IPS-15b (cell line): Measurements from ENCODE around the gene DHX35.
A peak's percentile ranks its signal among the peaks of the same experiment; 100 is the strongest.

ENCODE experiments used
- H3K27me3 ChIP-seq: one replicate; pipeline ENCODE4 v1.6.1; 2013; ENCODE audit warnings: low read length; ENCODE audit not compliant: control insufficient read depth, insufficient read depth
- H3K36me3 ChIP-seq: one replicate; pipeline ENCODE4 v1.6.1; 2013; ENCODE audit warnings: low read length; ENCODE audit not compliant: control insufficient read depth, insufficient read depth
- H3K4me1 ChIP-seq: one replicate; pipeline ENCODE4 v1.6.1; 2013; ENCODE audit warnings: mild to moderate bottlenecking, low read length; ENCODE audit not compliant: control insufficient read depth, insufficient read depth
- H3K4me3 ChIP-seq: one replicate; pipeline ENCODE4 v1.5.1; 2013; ENCODE audit warnings: low read depth, low read length
- H3K9ac ChIP-seq: one replicate; pipeline ENCODE4 v1.6.1; 2013; ENCODE audit warnings: low read depth, mild to moderate bottlenecking, low read length
- H3K9me3 ChIP-seq: one replicate; pipeline ENCODE4 v1.6.1; 2013; ENCODE audit warnings: mild to moderate bottlenecking, low read length; ENCODE audit not compliant: control insufficient read depth, insufficient read depth

Gene DHX35

DNA sequence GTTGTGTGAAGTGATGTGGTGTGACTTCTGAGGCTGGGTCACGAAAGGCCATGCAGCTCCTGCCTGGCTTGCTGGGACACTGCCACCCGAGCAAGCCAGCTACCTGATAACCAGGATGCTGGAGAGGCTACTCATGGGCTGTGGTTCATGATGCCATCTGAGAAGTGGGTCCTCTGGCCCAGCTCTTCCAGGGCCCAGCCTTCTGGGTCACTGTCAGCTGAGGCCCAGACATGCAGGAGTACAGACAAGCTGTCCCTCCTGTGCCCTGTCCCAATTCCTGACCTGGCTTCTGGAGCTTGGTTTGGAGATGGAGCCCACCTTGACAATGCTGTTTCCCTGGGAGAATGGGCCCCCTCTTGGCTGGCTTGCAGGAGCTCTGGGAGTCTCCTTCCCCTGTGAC is 87.0 kb downstream of the DHX35 start:
- Histone ChIP-seq H3K4me3 (no peak overlapping the region), H3K9ac (no peak overlapping the region), H3K36me3 (no peaks in the 10 kb centered on the region), H3K9me3 (no peaks in the 10 kb centered on the region), H3K27me3 (peaks cover 11% of the 10 kb centered on the region), H3K4me1 (no peaks in the 10 kb centered on the region)

DNA sequence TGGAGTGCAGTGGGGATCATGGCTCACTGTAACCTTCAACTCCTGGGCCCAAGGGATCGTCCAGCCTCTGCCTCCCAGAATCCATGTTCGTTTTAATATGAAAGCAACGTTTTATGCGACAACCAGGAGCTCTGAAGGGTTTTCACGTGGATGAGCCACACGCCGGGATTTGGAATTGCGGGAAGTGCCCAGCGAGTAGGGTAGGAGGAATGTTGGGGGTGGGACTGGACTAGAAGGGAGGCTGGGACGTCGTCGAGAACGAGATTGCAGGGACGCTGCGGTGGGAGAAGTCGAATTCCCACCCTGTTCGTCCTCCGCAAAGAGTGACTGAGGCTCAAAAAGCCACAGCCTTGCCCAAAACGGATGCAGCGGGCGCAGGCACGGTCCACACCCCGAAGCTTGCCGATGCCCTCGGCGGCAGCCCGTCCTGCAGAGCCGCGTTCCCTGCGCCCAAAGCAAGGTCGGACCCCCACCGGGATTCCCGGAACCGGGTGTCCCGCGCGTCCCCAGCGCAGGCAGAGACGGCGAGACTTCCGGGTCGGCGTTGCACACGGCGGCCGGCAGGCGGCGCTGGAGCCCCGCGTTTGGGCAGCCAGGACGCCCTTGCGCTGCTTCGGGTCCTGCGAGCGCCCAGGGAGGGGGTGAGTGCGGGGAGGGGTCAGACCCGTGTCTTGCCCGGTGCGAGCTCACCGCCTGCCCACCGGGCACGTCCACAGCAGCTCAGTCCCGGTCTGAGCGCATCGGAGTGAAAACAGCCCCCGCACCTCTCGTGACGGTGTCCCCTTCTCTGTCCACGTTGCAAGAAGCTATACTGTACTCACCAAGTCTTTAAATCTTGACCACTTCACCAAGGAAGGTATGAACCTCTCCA is 87.8 kb downstream of the DHX35 start:
- H3K36me3 ChIP-seq, result no peaks in the 10 kb centered on the region
- no peaks in the 10 kb centered on the region for H3K4me1 ChIP-seq
- no peaks in the 10 kb centered on the region for H3K9me3 ChIP-seq
- H3K4me3 ChIP-seq, result peak overlapping the region; percentile 71
- peak overlapping the region; percentile 82 for H3K9ac ChIP-seq
- peaks cover 11% of the 10 kb centered on the region for H3K27me3 ChIP-seq

DNA sequence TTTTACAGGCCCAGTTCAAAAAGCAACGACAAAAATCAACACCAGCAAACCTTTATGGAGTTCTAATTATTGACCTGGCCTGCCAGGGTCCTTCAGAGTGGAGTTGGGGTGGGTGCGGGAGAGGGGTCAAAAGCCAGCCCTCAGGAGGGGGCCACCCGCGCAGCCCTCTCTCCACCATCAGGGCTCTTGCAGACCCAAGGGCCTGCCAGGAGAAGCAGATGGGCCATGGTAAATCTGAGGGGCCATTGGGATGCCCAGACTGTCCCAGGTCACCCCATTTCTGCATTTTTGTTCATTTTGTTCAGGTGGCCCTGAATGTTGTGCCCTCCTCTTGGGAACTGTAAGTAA is 88.4 kb downstream of the DHX35 start:
- peak overlapping the region; percentile 41 for H3K9ac ChIP-seq
- H3K9me3 ChIP-seq, result no peaks in the 10 kb centered on the region
- H3K27me3 ChIP-seq, result peaks cover 11% of the 10 kb centered on the region
- no peaks in the 10 kb centered on the region for H3K36me3 ChIP-seq
- no peaks in the 10 kb centered on the region for H3K4me1 ChIP-seq
- H3K4me3 ChIP-seq, result peak overlapping the region; percentile 71

DNA sequence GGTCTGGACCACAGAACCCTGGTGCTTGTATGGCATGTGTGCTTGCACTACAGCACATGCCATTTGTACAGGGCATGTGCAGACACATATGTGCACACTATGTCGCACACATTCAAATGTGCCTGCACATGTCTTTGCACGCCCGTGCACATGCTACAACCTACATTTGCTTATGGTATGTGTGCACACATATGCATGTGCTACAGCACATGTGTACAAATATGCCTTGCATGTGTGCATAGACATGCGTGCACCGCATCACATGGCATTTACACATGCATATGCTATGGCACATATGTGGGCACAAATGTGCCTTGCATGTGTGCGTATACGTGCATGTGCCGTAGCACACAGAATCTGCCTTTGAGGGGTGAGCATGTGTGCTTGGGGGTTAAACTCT is 90.5 kb downstream of the DHX35 start:
- H3K36me3 ChIP-seq, result no peaks in the 10 kb centered on the region
- H3K9me3 ChIP-seq, result no peaks in the 10 kb centered on the region
- H3K4me3 ChIP-seq, result no peak overlapping the region
- peaks cover 11% of the 10 kb centered on the region for H3K27me3 ChIP-seq
- no peak overlapping the region for H3K9ac ChIP-seq
- H3K4me1 ChIP-seq, result no peaks in the 10 kb centered on the region

DNA sequence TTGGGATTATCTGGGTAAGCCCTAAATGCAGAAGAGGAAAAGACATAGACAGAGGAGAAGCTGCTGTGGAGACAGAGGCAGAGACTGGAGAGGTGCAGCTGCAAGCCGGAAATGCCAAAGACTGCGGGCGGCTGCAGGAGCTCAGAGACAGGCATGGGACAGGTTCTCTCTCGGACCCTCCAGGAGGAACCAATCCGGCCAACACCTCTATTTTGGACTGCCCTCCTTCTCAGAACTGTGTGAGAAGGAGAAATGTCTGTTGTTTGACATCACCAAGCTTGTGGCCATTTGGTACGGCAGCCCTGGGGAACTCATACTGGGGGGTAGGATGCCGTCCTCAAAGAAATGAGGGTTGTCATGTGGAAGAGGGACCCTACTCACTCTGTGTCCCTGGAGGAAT is 95.0 kb downstream of the DHX35 start:
- no peaks in the 10 kb centered on the region for H3K9me3 ChIP-seq

DNA sequence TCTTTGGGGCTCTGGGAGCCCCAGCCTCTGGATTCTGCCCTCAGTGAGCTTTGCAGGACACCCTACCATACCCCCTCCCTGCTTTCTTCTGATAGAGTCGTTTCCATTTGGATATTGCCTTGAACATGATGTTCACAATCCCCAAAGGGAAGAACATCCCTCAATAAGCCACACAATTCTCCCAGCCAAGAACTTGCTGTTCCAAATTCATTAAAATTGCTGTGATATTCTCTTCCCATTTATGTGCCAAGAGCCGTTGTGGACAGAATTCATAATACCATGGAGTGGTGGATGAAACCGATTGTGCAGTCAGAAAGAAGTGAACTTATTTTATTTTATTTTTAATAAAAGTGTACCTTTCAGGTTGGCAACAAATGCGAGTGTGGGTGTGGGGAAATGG is 95.8 kb downstream of the DHX35 start:
- H3K9me3 ChIP-seq, result no peaks in the 10 kb centered on the region
- no peaks in the 10 kb centered on the region for H3K4me1 ChIP-seq
- no peaks in the 10 kb centered on the region for H3K27me3 ChIP-seq
- no peak overlapping the region for H3K9ac ChIP-seq
- H3K4me3 ChIP-seq, result no peak overlapping the region
- no peaks in the 10 kb centered on the region for H3K36me3 ChIP-seq

More for the DNA sequence above, 95.0 kb downstream of the DHX35 start:
- no peaks in the 10 kb centered on the region for H3K36me3 ChIP-seq
- H3K4me1 ChIP-seq, result no peaks in the 10 kb centered on the region
- H3K4me3 ChIP-seq, result no peak overlapping the region
- no peak overlapping the region for H3K9ac ChIP-seq
- H3K27me3 ChIP-seq, result no peaks in the 10 kb centered on the region

DNA sequence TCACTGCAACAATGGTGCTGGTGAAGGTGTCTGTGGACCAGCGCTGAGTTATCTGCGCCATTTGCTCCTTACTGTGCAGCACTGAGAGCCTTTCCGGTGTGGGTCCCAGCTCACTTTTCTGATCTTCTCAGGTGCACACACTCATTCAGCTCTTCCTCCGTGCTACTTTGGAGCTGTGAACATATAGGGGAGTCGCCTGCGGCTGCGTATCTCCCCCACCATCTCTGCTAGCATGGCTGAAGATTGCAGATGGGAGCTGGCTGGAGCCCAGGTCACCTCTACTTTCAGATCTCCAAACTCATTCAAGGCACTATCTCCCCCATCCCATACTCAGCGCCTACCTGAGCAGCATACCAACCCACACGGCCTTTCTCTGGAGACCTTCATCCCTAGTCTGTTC is 96.9 kb downstream of the DHX35 start:
- H3K9me3 ChIP-seq, result no peaks in the 10 kb centered on the region
- no peaks in the 10 kb centered on the region for H3K4me1 ChIP-seq
- no peaks in the 10 kb centered on the region for H3K36me3 ChIP-seq
- H3K9ac ChIP-seq, result no peak overlapping the region
- H3K4me3 ChIP-seq, result no peak overlapping the region
- no peaks in the 10 kb centered on the region for H3K27me3 ChIP-seq

DNA sequence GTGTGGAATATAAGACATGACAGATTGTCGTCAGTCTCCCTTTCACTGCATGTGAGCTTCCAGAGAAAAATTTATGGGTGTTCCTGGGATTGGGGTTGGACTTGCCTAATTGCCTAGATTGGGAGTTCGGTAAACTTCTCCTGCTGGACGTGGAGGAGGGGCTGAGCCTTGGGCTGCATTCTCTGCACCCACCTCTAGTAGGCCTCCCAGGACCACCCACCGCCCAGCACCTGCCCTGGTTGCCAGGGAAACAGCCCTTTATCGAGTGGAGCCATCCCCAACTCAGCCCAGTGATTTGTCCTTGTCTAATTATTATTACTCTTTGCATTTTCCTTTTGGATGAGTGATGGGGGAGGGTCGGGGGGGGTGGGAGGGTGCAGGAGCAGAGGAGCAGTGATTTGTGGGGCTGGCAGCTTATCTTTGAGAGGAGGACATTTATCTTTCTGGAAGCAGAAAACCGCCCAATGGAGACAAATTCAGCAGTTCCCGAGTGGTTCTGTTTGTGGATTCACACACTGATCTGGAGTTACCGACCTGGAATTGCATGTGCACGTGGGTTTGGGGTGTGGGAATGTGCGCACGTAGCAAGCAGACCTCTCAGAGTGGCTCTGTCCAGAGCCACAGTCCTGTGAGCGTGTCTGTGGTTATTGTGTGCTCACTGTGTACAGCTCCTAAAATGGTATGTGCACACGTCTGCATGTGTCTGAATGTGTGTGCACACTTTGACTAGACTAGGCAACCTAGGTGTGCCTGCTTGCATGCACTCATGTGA is 104.5 kb downstream of the DHX35 start:
- Histone ChIP-seq H3K36me3 (no peaks in the 10 kb centered on the region), H3K4me3 (no peak overlapping the region), H3K27me3 (peaks cover 2% of the 10 kb centered on the region), H3K9me3 (no peaks in the 10 kb centered on the region), H3K4me1 (peaks cover 2% of the 10 kb centered on the region), H3K9ac (no peak overlapping the region)

DNA sequence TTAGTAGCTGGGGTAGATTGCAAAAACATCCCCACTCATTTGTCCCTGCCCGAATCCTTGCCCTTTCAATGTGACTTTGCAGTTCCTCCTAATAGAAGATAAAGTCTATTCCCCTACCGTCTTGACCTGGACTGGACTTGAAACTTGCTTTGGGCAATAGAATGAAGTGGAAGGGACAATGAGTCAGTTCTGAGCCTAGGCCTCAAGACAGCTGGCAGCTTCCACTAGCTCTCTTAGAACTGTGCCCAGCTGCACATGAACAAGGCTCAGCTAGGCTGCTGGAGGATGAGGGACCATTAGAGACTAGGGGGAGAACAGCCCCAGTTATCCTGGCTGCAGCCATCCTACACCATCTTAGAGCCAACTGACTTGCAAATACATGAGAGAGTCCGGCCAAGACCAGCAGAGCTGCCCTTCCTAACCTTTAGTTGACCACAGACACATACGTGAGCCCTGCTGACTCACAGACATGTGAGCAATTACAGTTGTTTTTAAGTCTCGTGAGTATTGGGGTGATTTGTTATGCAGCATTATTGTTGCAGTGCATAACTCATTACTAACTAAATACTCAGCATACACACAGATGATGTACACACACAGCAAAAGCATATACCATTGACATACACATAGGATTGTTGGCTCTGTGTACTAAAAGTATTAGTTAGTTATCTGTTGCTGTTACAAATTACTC is 105.5 kb downstream of the DHX35 start:
- Histone ChIP-seq H3K4me3 (no peak overlapping the region), H3K27me3 (peaks cover 2% of the 10 kb centered on the region), H3K4me1 (peaks cover 2% of the 10 kb centered on the region), H3K9ac (no peak overlapping the region), H3K36me3 (no peaks in the 10 kb centered on the region), H3K9me3 (no peaks in the 10 kb centered on the region)

DNA sequence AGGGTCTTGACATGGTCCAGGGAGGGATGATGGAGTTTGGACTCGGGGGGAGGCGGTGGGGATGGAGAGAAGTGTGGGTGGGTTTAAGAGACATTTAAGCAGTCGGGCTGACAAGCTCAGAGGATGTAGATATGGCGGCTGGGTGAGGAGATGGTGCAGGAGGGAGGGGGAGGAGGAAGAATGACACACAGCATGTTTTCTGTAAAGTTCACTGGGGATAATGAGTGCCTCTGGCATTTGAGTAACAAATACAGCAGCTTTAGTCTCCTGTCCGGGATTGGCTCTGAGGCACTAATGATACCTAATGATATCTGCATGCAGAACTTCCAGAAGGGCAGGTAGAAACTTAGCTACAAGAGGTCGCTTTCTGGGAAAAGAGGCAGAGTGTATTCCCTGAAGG is 107.8 kb downstream of the DHX35 start:
- H3K9me3 ChIP-seq, result no peaks in the 10 kb centered on the region
- no peak overlapping the region for H3K4me3 ChIP-seq
- no peaks in the 10 kb centered on the region for H3K36me3 ChIP-seq
- H3K4me1 ChIP-seq, result peaks cover 2% of the 10 kb centered on the region
- H3K27me3 ChIP-seq, result no peaks in the 10 kb centered on the region
- H3K9ac ChIP-seq, result no peak overlapping the region

DNA sequence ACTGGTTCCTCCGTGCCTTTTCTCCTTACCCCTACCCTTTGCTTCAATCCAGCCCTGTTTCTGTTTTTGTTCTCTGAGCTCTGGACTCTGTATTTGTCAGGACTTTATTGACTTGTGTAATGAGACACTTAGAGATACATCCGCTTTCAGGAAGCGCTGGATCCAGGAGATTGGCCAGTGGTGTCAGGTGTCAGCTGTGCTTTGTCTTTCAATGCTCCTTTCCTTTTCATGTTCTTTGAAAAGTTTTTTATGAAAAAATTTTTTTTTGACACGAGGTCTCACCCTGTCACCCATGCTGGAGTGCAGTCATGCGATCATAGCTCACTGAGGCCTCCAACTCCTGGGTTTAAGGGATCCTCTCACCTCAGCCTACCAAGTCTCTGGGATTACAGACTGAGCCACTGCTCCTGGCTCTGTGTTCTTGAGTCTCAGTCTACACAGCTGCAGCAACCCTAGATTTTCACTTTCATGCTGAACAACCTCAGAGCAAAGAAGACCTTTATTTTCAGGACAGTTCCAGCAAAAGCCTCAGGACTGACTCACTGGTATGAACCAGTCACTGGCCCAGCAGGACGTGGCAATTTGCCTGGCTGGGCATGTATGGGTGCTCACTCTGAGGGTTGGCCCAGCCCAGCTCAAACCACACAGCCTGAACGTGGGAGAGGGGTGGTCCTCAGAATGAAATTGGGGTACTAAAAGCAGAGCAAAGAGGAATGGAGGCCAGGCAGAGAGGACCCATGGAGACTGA is 108.5 kb downstream of the DHX35 start:
- Histone ChIP-seq H3K27me3 (no peaks in the 10 kb centered on the region), H3K4me3 (no peak overlapping the region), H3K4me1 (peaks cover 2% of the 10 kb centered on the region), H3K9me3 (no peaks in the 10 kb centered on the region), H3K9ac (no peak overlapping the region), H3K36me3 (no peaks in the 10 kb centered on the region)
